CD4-positive, alpha-beta memory T cell (primary cell): ENCODE results near the gene TIAM2. TPM values are rescaled to one million over a fixed set of nuclear protein-coding genes. Genes with fewer than 3 reads are reported as not detected.

ENCODE experiments used
- CTCF ChIA-PET: fragments of 350-600 bp; sonication (Branson Sonifier 250); formaldehyde crosslinking; loops from one replicate; lab custom pipeline; 2021; ENCODE audit warnings: inconsistent platforms; ENCODE audit not compliant: partially characterized antibody; lab: Charles Lee
- POLR2A ChIA-PET: fragments of 350-600 bp; sonication (Branson Sonifier 250); formaldehyde crosslinking; loops from one replicate; lab custom pipeline; 2021; ENCODE audit not compliant: partially characterized antibody; lab: Charles Lee
- DNase-seq, 5 donors: peaks; one replicate each; pipeline versions ENCODE4 v3.0.0 to v3.0.0-alpha.2; 2020 to 2022; ENCODE audit warnings: mixed read lengths in 1 of 5
- H3K27ac ChIP-seq: one replicate; pipeline ENCODE4 v1.7.0; 2013; ENCODE audit warnings: low read depth, low read length
- H3K27me3 ChIP-seq: 2 replicates; pipeline ENCODE4 v1.7.0; 2013; ENCODE audit warnings: mild to moderate bottlenecking, low read length, moderate library complexity; ENCODE audit not compliant: insufficient read depth
- H3K36me3 ChIP-seq: 2 replicates; pipeline ENCODE4 v1.7.0; 2013; ENCODE audit warnings: mild to moderate bottlenecking, low read length, moderate library complexity; ENCODE audit not compliant: insufficient read depth
- H3K4me1 ChIP-seq: 2 replicates; pipeline ENCODE4 v1.7.0; 2013; ENCODE audit warnings: mild to moderate bottlenecking, low read length, moderate library complexity; ENCODE audit not compliant: insufficient read depth
- H3K4me3 ChIP-seq, 2 donors: one replicate each; pipeline ENCODE4 v1.7.0; 2013; ENCODE audit warnings: low read length in 2 of 2, mild to moderate bottlenecking in 1 of 2
- H3K9me3 ChIP-seq, 2 donors: one replicate each; pipeline ENCODE4 v1.7.0; 2013; ENCODE audit warnings: low read length in 2 of 2, control low read depth in 1 of 2; ENCODE audit not compliant: control insufficient read depth in 1 of 2
- H3K27ac Mint-ChIP-seq, 7 donors: one replicate each; pipeline ENCODE4 v1.8.0; 2020 to 2021; ENCODE audit warnings: mixed read lengths in 7 of 7, mild to moderate bottlenecking in 6 of 7, inconsistent platforms in 3 of 7, moderate library complexity in 3 of 7
- H3K27me3 Mint-ChIP-seq, 2 donors: one replicate each; pipeline ENCODE4 v1.8.0; 2020 to 2021; ENCODE audit warnings: mixed read lengths in 2 of 2
- H3K36me3 Mint-ChIP-seq, 2 donors: one replicate each; pipeline ENCODE4 v1.8.0; 2020 to 2021; ENCODE audit warnings: mixed read lengths in 2 of 2, inconsistent platforms in 1 of 2, mild to moderate bottlenecking in 1 of 2
- H3K4me1 Mint-ChIP-seq, 4 donors: one replicate each; pipeline ENCODE4 v1.8.0; 2020 to 2021; ENCODE audit warnings: mixed read lengths in 4 of 4, mild to moderate bottlenecking in 1 of 4
- H3K4me3 Mint-ChIP-seq, 8 donors: one replicate each; pipeline ENCODE4 v1.8.0; 2020 to 2021; ENCODE audit warnings: mixed read lengths in 8 of 8, mild to moderate bottlenecking in 7 of 8, moderate library complexity in 6 of 8, inconsistent platforms in 3 of 8
- H3K9me3 Mint-ChIP-seq, 8 donors: one replicate each; pipeline ENCODE4 v1.8.0; 2020 to 2021; ENCODE audit warnings: mixed read lengths in 8 of 8, mild to moderate bottlenecking in 5 of 8, inconsistent platforms in 3 of 8, moderate library complexity in 1 of 8
- intact Hi-C: fragments of 100-400 bp; cut with micrococcal nuclease; formaldehyde crosslinking; loops from one replicate; pipeline ENCODE4 v1.15.1; 2023
- polyA plus RNA-seq, 2 donors: library from polyadenylated mRNA; unstranded; fragments of 300-500 nt; fragmentation: Illumina TruSeq; gene quantifications; one replicate each; pipeline ENCODE4 v1.2.3, GENCODE V29; 2021
- total RNA-seq, 2 experiments: library from RNA; stranded (reverse); gene quantifications; one replicate each; pipeline ENCODE4 v1.2.3, GENCODE V29; 2021

The TIAM2 gene
- total and polyA plus RNA-seq, 4 experiments from 2014 or later: 0.15 to 11.1 (median 5.8) TPM

DNA sequence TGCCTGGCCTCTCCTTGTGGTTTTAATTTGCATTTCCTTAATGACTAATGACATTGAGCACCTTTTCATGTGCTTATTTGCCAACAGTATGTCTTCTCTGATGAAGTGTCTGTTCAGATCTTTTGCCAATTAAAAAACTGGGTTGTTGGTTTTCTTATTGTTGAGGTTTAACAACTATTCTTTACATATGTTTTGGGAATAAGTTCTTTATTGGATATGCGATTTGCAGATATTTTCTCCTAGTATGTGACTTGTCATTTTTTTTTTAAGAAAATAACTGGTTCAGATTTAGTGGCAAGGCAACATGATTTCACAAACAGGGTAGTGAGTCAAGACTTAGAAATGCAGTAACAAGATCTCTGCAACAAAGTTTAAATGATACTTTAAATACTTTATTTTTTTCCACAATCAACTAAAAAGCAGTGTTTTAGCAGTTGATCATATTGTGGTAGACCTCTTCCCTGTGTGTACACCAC, 67.8 kb downstream of the TIAM2 start:
- CTCF ChIA-PET: no interaction called here
- Mint-ChIP-seq H3K4me1 (peaks cover 0 to 1% (median 0%) of the 10 kb centered on the region in 4 donors), H3K27ac (no peak overlapping the region), H3K36me3 (no peaks in the 10 kb centered on the region), H3K27me3 (peaks cover 2% of the 10 kb centered on the region in 2 donors), H3K4me3 (no peak overlapping the region), H3K9me3 (peaks cover 0 to 2% (median 0%) of the 10 kb centered on the region in 8 donors)
- no peaks in the 10 kb centered on the region for H3K36me3 ChIP-seq
- no peak overlapping the region for H3K4me3 ChIP-seq
- H3K27ac ChIP-seq: no peak overlapping the region
- intact Hi-C loops: no loop called here
- H3K9me3 ChIP-seq: no peaks in the 10 kb centered on the region
- POLR2A ChIA-PET: interaction anchor here (1.1 kb wide), 1 partner anchor 11 kb away, joined by 3 read pairs; no protein-coding TSS in a partner anchor
- no peaks in the 10 kb centered on the region for H3K27me3 ChIP-seq
- H3K4me1 ChIP-seq: no peaks in the 10 kb centered on the region
- no peak for DNase-seq

- H3K4me3 ChIP-seq: no peak overlapping the region
- ChIA-PET POLR2A (no interaction called here), CTCF (no interaction called here)
These were observed 69.2 kb downstream of the TIAM2 start for GRCh38 chr6:155064303-155064702.

DNA sequence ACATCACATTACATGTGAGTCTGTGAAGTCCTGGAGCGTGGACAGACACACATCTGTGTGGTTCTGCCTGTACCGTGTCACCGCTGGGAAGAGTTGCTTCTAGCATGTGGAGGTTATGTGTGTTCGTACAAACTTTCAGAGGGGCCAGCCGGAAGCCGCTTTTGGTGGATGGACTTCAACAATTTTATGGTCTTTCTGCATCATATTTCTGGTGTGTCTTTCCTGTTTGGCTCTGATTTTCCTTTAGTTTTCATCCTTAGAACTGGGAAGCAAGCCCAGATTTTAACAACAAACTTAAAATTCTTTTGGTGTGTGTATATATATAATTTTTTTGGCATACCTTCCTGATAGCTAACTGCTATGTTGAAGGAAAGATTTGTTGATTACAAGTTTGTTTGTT, 71.2 kb downstream of the TIAM2 start:
- H3K27ac Mint-ChIP-seq: no peak overlapping the region
- ChIA-PET POLR2A (no interaction called here), CTCF (no interaction called here)
- peaks cover 0 to 2% of the 10 kb centered on the region in 2 donors for H3K27me3 Mint-ChIP-seq
- no peak for DNase-seq
- H3K4me1 ChIP-seq: no peaks in the 10 kb centered on the region
- no peaks in the 10 kb centered on the region for H3K27me3 ChIP-seq
- no peak overlapping the region for H3K4me3 Mint-ChIP-seq
- intact Hi-C loops: no loop called here
- no peak overlapping the region for H3K27ac ChIP-seq
- H3K9me3 Mint-ChIP-seq: peaks cover 0 to 2% (median 0%) of the 10 kb centered on the region in 8 donors
- H3K36me3 ChIP-seq: no peaks in the 10 kb centered on the region
- no peaks in the 10 kb centered on the region for H3K9me3 ChIP-seq
- no peaks in the 10 kb centered on the region for H3K4me1 Mint-ChIP-seq
- no peak overlapping the region for H3K4me3 ChIP-seq
- H3K36me3 Mint-ChIP-seq: no peaks in the 10 kb centered on the region

More at GRCh38 chr6:155064303-155064702, 69.2 kb downstream of the TIAM2 start:
- no peaks in the 10 kb centered on the region for H3K4me1 Mint-ChIP-seq
- no peak overlapping the region for H3K4me3 Mint-ChIP-seq
- Histone ChIP-seq H3K27ac (no peak overlapping the region), H3K36me3 (no peaks in the 10 kb centered on the region), H3K4me1 (no peaks in the 10 kb centered on the region), H3K27me3 (no peaks in the 10 kb centered on the region), H3K9me3 (no peaks in the 10 kb centered on the region)
- H3K9me3 Mint-ChIP-seq: peaks cover 0 to 2% (median 0%) of the 10 kb centered on the region in 8 donors
- DNase-seq: no peak
- intact Hi-C loops: no loop called here
- peaks cover 0 to 2% of the 10 kb centered on the region in 2 donors for H3K27me3 Mint-ChIP-seq
- H3K27ac Mint-ChIP-seq: no peak overlapping the region
- no peaks in the 10 kb centered on the region for H3K36me3 Mint-ChIP-seq

DNA sequence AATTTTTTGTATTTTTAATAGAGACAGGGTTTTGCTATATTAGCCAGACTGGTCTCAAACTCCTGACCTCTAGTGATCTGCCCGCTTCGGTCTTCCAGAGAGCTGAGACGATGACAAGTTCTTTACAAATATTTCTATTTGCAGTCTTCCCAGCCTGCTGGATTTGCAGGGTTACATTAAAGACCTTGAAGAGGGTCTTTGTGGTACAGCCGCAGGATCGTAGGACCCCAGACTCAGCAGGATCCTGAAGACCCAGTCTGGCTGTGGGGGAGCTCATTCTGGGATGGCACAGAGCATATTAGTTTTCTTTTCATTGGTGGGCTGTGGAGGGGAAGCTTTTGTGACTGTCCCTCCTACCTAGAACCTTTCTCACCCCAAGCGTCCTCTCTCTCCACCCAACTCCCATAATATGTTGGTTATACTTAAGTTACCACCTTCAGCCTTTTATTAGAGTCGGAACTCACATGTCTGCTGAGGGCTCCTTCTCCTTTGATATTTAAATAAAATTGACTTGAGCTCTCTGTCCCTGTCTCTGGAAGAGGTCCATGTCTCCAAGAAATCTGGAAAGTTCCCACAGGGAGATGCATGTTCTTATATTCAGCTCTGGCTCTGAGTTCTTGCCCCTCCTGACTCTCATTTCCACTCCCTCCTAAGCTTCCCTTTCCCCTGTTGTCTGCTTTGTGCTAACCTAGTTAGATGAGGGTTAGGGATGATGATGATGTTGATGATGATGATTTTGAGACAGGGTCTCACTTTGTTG, 72.0 kb downstream of the TIAM2 start:
- no peak overlapping the region for H3K27ac ChIP-seq
- no peak for DNase-seq
- H3K4me1 ChIP-seq: no peaks in the 10 kb centered on the region
- ChIA-PET POLR2A (no interaction called here), CTCF (no interaction called here)
- intact Hi-C loops: no loop called here
- no peak overlapping the region for H3K27ac Mint-ChIP-seq
- no peak overlapping the region for H3K4me3 ChIP-seq
- H3K4me3 Mint-ChIP-seq: no peak overlapping the region
- H3K36me3 Mint-ChIP-seq: no peaks in the 10 kb centered on the region
- peaks cover 0 to 2% of the 10 kb centered on the region in 2 donors for H3K27me3 Mint-ChIP-seq
- H3K36me3 ChIP-seq: no peaks in the 10 kb centered on the region
- H3K4me1 Mint-ChIP-seq: no peaks in the 10 kb centered on the region
- H3K9me3 ChIP-seq: no peaks in the 10 kb centered on the region
- peaks cover 0 to 2% (median 0%) of the 10 kb centered on the region in 8 donors for H3K9me3 Mint-ChIP-seq
- H3K27me3 ChIP-seq: no peaks in the 10 kb centered on the region

GRCh38 chr6:155067956-155068615, 73.0 kb downstream of the TIAM2 start:
- CTCF ChIA-PET: interaction anchor here (0.6 kb wide), 1 partner anchor 91 kb away, joined by 4 read pairs; no protein-coding TSS in a partner anchor
- POLR2A ChIA-PET: no interaction called here
- no peaks in the 10 kb centered on the region for H3K9me3 ChIP-seq
- DNase-seq: no peak
- H3K27me3 ChIP-seq: no peaks in the 10 kb centered on the region
- no peaks in the 10 kb centered on the region for H3K9me3 Mint-ChIP-seq
- no peak overlapping the region for H3K27ac Mint-ChIP-seq
- no peak overlapping the region for H3K4me3 Mint-ChIP-seq
- no peaks in the 10 kb centered on the region for H3K36me3 Mint-ChIP-seq
- no peaks in the 10 kb centered on the region for H3K4me1 Mint-ChIP-seq
- no peaks in the 10 kb centered on the region for H3K36me3 ChIP-seq
- H3K27me3 Mint-ChIP-seq: peaks cover 0 to 2% of the 10 kb centered on the region in 2 donors
- no peak overlapping the region for H3K4me3 ChIP-seq
- intact Hi-C loops: no loop called here
- H3K27ac ChIP-seq: no peak overlapping the region
- no peaks in the 10 kb centered on the region for H3K4me1 ChIP-seq

DNA sequence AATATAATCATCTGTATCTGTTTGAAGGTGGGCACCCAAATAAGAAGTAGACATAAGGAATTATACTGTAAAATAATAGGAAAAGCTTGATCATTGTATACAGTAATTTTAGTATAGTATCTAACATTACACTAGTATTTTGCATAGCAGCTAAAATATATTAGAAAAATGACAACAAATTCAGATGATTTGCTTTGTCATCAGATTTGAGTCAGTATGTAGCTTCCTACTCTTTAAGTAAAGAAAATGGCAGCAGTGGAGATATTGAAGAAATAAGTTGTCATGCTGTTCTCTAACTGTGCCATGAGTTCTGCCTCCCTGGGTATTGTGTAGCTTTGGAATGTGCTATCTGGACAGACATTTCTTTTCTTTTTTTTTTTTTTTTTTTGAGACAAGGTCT, 74.4 kb downstream of the TIAM2 start:
- Mint-ChIP-seq H3K36me3 (no peaks in the 10 kb centered on the region), H3K27me3 (peaks cover 0 to 2% of the 10 kb centered on the region in 2 donors), H3K27ac (no peak overlapping the region), H3K4me3 (no peak overlapping the region), H3K4me1 (no peaks in the 10 kb centered on the region), H3K9me3 (no peaks in the 10 kb centered on the region)
- Histone ChIP-seq H3K27ac (no peak overlapping the region), H3K9me3 (no peaks in the 10 kb centered on the region), H3K4me3 (no peak overlapping the region), H3K27me3 (no peaks in the 10 kb centered on the region), H3K4me1 (no peaks in the 10 kb centered on the region), H3K36me3 (no peaks in the 10 kb centered on the region)
- ChIA-PET CTCF (interaction anchor here (0.9 kb wide), 1 partner anchor 105 kb away, joined by 3 read pairs; no protein-coding TSS in a partner anchor), POLR2A (no interaction called here)
- DNase-seq: no peak
- intact Hi-C loops: no loop called here

- no peaks in the 10 kb centered on the region for H3K4me1 ChIP-seq
- CTCF ChIA-PET: no interaction called here
- H3K4me3 Mint-ChIP-seq: no peak overlapping the region
- POLR2A ChIA-PET: no interaction called here
- H3K9me3 Mint-ChIP-seq: no peaks in the 10 kb centered on the region
- intact Hi-C loops: no loop called here
- H3K4me1 Mint-ChIP-seq: peaks cover 0 to 7% (median under 1%) of the 10 kb centered on the region in 4 donors
- peak overlapping the region in 1 of 7 donors; percentile 21 for H3K27ac Mint-ChIP-seq
- no peaks in the 10 kb centered on the region for H3K36me3 ChIP-seq
- H3K4me3 ChIP-seq: no peak overlapping the region
- DNase-seq: no peak
- H3K36me3 Mint-ChIP-seq: no peaks in the 10 kb centered on the region
- H3K27ac ChIP-seq: no peak overlapping the region
- no peaks in the 10 kb centered on the region for H3K27me3 Mint-ChIP-seq
- no peaks in the 10 kb centered on the region for H3K9me3 ChIP-seq
- H3K27me3 ChIP-seq: no peaks in the 10 kb centered on the region
These were observed 81.0 kb downstream of the TIAM2 start for GRCh38 chr6:155075930-155076695.
